Non-pigmented ciliary epithelial cell (primary cell): ENCODE data around the gene CHORDC1.
A peak's percentile ranks its signal among the peaks of the same experiment; 100 is the strongest.
"Not testable (repeated sequence)": the region's sequence is repeated elsewhere in the genome, so short reads cannot be mapped to it uniquely, and the experiment has no call there.

ENCODE experiments used
- DNase-seq: peaks from one replicate; pipeline ENCODE4 v3.0.0-alpha.2; 2010; ENCODE audit warnings: low read depth

CHORDC1 gene

DNA sequence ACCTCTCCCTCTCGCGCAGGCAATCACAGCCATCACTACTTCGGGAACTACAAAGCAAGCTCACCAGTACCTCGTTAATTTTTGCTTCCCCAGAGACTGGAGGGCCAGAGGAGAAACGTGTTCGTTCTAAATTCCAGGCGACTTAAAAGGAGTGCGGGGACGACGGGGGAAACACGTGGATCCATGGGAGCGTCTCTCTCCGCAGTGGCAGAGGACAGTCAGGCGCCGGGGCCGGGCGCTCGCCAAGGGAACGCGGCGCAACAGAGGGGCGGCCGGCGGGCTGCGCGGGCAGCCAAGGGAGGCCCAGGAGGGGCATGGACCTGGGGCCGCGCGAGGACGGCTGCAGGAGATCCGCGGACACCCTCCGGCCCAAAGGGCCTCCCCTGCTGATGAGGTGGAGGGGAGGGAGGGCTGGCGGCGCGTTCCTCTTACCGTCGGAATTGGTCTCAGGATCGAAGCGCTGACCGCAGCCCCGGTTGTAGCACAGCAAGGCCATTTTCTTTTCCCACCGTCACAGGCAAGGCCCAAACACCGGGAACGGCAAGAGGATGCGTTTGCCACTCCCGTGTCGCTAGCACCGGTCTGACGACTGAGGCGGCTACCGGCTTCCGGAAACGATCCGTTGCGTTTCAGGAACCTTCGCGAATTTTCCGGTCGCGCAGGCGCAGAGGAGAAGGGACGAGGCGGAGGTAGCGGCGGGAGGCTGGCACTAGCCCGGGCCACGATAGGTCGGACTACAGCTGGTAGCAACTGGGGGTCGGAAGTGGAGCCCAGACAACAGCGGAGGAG lies at the start of gene CHORDC1:
Gene CHORDC1 (minus strand): TSS at position 591 of the 789 bp plus-strand sequence. CDS start 95 bp downstream, at position 496.
- DNase-seq: peak; percentile 24

DNA sequence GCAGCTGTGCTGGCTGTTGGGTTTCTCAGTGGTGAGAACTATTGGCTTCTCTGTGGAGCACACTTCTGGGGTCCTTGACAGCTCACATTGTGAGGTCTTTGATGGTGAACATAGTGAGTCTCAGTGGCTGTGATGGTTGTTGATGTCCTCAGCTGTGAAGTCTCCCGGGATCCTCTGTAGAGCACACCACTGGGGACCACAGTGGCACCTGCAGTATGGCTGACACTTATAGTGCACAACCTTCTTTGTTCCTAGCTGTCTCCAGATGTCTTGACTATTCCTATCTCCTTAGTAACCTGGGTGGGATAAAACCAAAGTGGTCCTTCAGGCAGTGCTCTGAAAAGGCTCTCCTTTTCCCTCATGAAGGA lies 34.3 kb upstream of the CHORDC1 start:
- no peak for DNase-seq

DNA sequence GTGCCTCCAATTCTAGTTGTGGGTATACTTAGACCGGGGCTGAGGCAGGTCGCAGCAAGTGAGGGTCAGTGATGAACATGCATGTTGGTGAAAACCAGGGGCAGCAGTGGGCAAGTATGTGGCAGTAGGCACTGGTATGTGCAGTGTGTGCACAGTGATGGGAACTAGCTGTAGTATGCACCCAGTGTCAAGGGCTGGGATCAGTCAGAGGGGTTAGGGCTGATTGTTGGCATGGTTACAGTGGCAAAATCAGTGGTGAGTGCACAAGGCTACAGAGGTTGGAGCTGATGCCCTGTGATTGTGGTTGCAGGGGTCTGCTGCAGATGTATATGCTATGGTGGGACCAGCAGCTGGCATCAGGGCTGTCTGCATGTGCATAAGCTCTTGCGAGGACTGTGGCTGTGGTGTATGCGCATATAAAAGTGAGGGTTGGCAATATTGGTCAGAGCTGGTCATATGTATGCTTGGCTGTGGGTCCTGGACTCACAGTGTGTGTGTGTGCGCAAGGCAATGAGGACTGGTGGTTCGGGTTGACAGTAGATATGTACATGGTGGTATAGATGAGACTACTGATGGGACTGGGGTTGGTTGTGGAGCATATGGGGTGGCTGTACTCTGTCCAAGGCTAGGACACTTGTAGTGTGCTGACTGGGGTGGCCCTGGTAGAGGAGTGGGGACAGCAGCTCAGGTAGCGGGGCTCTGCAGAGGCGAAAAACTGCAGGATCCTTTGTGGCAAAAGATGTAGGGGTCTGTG lies 33.7 kb upstream of the CHORDC1 start:
- DNase-seq: no peak

DNA sequence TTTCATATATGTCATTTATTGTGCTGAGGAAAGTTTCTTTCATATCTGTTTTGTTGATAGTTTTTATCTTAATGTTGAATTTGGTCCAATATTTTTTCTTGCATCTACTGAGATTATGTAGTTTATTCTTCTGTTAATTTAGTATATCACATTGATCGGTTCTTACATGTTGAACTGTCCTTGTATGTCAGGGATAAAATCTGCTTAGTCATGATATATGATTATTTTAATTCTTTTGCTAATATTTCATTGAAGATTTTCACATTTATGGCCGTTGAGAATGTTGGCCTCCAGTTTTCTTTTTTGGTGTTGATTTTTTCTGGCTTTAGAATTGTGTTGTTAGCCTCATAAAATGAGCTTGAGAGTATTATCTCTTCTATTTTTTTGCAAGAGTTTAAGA lies 31.2 kb upstream of the CHORDC1 start:
- no peak for DNase-seq

DNA sequence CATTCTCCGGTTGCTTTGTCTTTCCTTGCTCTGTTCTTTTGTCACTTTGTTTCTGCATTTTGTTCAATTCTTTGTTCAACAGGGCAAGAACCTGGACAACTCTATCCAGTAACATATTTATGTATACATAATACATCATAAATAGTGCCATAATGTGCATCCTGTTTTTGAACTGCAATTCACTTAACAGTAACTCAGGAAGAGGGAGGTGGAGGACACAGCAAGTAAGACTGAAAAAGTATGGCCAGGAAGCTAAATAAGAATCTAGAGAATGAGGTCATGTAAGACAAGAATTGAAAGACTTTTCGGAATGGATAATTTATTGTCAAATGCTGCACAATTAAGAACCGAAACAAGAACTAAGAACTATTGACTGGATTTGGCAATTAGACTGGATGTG lies 29.2 kb upstream of the CHORDC1 start:
- DNase-seq: no peak

DNA sequence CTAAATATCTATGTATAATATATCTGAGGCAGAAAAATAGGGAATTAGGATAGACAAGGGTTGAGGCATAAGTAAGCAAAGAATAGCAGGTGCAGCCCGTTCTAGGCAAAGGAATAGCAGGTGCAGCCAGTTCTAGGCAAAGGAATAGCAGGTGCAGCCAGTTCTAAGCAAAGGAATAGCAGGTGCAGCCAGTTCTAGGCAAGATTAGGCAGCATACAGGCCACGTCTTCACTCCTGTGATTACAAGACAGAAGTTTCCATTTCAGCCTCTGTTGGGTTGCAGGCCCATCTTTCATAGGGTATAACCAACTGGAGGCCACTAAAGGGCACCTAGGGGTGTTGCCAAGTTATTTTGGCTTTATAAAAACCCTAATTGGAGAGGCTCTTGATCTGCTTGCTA lies 28.8 kb upstream of the CHORDC1 start:
- no peak for DNase-seq

DNA sequence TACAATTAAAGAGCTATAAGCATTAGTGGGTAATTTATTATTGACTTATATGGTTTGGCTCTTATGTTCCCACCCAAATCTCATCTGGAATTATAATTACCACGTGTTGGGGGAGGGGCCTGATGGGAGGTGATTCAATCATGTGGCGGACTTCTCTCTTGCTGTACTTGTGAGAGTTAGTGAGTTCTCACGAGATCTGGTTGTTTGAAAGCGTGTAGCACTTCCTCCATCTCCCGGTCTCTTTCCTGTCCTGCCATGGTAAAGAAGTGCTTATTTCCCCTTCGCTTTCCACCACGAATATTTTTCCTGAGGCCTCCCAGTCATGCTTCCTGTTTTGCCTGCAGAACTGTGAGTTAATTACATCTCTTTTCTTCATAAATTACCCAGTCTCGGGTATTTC lies 28.1 kb upstream of the CHORDC1 start:
- DNase-seq: no peak

DNA sequence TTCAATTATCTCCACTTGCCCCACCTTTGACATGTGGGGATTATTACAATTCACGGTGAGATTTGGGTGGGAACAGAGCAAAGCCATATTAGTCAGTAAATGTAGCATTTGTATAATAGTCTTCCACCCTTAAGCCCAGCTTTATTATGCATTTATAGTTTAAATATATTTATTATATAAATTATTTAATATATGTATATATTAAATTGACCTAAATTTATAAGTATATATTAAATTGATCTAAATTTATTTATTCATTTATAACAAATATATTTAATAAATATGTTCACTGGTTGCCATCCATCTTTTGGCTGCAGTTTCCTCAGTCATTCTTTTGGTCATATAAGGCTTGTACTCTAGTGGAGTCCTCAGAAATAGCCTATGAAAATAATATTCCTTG lies 23.6 kb upstream of the CHORDC1 start:
- no peak for DNase-seq

DNA sequence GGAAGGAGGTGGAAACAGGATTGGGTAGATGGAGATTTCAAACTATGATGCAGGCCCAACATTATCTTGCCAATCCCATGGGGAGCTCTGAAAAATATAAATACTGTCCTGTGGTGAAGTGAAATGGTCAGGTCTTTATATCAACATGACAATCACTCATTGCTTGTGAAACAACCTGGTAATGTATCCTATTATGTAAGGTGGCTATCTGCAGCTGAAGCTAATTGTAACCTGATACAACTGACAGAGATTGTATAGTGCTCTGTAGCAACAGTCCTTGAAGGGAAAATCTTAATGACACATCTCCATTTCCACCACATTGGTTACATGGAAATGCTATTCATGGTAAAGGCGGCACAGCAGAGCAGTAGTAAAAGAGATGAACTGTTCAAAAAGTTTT lies 20.7 kb upstream of the CHORDC1 start:
- DNase-seq: no peak

DNA sequence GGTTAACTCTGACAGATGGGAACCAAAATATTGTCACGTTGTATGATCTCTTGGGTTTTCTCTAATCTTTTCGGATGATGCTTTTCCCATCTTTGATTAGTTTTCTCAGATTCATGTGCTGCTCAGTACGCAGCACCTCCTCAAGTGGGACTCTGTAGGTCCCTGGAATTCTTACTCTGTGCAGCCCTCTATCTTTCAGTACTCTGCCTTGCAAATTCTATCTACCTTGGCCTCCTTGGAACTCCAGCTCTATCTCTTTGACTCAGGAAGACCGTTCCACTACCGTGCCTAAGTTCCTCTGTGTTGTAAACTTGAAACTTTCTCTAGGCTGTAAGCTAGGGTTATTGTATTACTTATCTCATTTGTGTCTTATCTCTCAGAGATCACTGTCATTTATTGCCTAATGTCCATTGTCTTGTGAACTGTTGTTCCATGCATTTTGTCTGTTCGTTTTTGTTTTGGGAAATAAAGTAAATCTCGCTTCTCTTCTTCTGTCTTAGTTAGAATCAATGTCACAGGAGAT lies 20.1 kb upstream of the CHORDC1 start:
- no peak for DNase-seq

DNA sequence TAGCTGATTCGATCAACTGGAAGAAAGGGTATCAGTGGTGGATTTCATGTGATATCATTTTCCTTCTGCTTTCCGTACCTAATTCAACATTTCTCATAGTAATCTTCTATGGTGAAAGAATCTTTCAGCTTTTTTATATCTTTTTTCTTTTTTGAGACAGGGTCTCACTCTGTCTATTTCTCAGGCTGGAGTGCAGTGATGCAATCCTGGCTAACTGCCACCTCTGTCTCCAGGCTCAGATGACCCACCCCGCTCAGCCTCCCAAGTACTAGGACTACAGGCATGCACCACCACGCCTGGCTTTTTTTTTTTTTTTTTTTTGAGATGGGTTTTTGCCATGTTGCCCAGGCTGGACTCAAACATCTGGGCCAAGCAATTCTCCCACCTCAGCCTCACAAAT lies 18.6 kb upstream of the CHORDC1 start:
- no peak for DNase-seq

DNA sequence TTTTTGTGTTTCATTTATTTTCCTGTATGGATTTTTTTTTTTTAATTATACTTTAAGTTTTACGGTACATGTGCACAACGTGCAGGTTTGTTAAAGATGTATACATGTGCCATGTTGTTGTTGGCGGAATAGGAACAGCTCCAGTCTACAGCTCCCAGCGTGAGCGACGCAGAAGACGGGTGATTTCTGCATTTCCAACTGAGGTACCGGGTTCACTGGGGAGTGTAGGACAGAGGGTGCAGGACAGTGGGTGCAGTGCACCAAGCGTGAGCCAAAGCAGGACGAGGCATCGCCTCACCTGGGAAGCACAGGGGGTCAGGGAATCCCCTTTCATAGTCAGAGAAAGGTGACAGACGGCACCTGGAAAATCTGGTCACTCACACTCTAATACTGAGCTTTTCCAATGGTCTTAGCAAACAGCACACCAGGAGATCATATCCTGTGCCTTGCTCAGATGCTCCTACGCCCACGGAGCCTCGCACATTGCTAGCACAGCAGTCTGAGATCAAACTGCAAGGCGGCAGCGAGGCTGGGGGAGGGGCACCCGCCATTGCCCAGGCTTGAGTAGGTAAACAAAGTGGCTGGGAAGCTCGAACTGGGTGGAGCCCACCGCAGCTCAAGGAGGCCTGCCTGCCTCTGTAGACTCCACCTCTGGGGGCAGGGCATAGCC lies 17.3 kb upstream of the CHORDC1 start:
- DNase-seq: not testable (repeated sequence)

DNA sequence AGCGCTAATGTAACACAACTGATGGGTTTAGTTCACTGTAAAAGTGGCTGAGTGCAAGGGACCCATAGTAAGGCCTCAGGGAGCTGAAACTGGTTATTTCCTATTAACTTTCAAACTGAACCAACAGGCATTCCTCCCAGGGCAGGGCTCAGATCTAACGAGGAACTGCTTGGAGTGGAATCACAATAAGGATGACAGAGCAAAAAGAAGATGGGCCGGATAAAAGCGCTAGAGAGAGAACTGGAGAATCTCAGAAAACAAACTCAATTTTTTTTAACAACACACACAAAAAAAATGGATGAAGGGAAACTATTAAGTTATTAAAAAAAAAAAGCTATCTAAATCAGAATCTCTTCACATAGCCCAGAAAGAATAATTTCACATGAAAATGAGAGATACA lies 14.2 kb upstream of the CHORDC1 start:
- no peak for DNase-seq

DNA sequence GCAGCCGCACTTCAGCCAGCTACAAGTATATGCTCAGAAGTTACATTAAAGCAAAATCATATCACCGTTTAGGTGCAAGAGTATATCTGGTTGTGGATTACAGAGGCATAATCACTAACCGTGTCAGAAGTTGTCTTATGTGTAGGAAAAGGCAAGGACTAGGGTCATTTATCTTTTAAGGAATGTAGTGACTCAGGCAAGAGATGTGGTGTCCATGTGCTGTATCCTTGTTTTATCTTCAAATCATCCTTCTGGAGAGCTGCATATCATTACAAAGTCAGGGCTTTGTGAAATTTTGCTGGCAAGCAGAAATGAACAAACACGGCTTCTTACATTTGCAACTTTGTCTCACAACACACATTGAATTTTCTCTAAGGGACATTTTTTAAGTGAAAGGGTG lies 12.7 kb upstream of the CHORDC1 start:
- DNase-seq: no peak

DNA sequence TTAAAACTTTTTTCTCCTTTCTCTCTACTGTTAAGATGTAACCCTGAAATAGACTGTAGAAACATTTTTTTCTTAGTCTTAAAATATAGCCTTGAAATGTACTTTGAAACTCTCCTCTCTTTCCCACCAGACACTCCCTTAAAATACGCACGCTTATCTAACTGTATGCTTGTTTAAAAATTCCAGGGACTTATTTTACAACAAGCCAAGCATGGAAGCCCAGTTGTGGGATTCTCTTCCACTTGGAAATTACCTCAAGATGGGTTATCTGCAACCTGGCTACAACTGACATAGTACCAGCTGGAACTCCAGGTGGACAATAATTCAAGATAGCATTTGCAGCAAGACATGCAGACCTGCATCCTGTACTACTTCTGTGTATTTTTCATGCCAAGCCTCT lies 12.1 kb upstream of the CHORDC1 start:
- no peak for DNase-seq

DNA sequence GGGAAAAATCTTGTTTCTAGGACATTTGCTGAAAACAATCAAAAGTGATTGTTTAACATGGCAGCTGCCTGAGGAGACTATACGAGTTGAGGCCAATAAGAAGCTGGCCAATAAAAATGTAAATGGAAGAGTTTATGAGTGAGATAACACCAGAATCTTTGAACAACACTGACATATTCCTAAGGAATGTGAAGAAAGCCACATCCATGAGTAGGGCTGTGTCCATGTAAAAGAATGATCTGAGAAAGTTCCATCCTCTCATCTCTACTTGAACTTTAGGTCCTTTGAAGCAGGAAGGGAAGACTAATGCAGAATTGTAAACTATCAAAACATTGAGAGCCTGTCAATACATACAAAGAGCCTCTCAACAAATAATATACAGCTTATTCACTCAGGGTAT lies 6.9 kb upstream of the CHORDC1 start:
- DNase-seq: peak; percentile 15

DNA sequence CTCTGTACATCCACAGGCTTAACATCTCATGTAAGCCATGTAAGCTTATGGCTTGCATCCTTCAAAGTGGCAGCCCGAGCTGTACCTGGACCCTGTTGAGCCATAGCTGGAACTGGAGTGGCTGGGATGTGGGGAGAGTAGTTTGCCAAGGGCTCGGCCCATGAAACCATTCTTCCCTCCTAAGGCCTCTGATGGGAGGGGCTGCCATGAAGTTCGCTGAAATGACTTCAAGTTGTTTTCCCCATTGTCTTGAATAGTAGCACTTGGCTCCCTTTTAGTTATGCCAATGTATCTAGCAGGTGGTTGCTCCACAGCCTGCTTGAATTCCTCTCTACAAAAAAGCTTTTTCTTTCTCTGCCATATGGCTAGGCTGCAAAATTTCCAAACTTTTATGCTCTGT lies 5.2 kb upstream of the CHORDC1 start:
- no peak for DNase-seq

DNA sequence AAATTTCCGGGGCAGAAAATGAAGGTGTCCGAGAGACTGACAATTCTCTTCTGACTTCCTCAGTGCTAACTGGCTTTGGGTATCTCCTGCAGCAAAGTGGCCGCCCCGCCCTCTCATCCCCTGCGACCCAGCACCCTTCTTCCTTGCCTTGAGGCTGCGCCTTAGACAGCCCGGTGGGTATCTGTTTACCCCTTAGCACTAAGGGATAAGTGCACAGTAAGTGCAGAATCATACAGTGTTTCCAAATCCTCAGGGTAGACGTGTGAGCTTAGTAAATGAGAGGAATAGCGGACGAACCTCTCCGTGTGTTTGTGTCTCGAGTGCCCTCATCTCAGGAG lies 368 bp upstream of the CHORDC1 start:
- no peak for DNase-seq

DNA sequence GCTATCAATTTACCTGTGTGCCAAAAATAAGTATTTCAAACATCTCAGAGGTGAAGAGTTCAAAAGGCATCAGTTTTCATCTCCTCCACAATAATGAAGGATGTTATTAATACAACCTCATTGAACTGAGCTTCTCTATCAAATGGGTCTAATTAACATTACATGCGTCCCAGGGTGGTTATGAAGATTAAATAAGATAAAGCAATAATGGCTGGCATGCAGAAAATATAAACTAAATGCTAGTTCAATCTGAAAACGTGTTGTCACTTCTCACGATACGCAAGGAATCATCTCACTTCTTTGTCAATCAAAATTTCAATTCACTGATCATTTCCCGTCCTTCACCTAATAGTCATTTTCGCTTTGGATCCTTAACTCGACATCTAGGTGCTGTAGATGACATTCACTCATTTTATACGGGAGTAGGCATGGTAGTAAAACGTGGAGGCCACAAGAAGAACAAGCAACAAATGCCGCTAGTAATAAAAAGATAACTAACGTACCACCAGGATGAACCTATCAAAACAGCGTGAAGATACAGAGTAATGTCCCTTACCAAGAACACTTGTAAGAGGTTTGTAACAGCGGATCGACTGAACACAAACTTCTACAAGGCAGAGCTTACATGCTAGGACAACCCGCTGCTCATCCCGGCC lies 918 bp downstream of the CHORDC1 start:
- no peak for DNase-seq

DNA sequence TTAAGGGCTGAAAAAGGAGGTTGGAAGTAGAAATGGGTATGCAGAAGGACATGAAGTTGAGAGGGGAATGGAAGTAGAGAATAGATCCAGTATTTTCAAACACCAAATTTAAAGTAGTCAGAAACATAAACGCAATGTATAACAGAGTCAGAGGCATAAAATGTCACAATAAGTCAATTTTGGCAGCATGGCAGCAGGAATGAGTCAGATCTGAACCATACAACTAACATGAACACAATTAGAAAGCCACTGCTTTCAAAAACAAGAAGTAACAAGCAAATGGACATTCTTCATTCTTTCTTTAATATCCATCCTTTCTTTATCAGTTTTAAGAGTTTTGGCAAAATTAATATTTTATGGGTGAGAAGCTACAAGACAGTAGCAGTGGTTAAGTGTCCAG lies 2.5 kb downstream of the CHORDC1 start:
- no peak for DNase-seq

DNA sequence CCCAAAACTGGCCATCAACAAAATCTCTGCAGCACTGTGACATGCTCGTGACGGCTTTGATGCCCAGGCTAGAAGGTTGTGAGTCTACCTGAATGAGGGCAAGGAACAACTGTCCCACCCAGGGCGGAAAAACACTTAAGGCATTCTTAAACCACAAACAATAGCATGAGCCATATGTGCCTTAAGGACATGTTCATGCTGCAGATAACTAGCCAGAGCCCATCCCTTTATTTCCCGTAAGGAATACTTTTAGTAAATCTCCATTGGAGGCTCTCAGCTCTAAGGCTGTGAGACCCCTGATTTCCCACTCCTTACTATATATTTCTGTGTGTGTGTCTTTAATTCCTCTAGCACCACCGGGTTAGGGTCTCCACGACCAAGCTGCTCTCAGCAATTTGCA lies 3.4 kb downstream of the CHORDC1 start:
- DNase-seq: no peak

DNA sequence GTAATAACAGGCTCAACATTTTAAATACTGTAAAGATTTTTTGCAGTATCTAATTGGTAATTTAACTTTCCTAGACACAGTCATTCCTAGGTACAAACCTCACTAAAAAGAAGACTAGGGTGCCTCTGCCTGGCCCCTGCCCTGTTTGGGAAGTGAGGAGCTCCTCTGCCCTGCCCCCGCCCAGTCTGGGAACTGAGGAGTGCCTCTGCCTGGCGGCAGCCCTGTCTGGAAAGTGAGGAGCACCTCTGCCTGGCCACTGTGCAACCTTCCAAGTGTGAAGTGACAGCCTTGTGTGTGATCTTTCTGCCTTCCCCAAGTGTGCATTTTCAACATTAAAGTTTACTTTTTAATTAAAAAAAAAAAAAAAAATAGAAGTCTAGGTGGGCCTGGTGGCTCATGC lies 4.2 kb downstream of the CHORDC1 start:
- no peak for DNase-seq

DNA sequence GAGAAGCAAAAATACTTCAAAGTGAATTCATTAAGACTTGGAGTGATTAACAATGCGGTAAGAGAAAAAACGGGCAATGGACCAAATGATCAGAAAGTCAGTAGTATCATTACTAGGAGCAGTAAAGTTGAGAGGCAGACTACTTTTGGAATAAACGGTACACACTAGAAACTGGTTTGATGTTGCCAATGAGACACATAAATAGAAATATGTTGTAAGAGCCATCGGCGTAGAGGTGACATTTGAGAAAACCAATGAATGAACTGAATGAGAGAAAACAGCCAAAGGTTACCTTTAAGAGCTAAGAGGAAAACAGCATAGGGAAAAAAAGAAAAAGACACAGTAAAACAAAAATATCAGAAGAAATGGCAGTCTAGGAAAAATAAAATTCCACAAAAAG lies 6.2 kb downstream of the CHORDC1 start:
- DNase-seq: no peak
